Sigmoid colon (tissue), 4 donors: ENCODE data around the gene THOC1.

Experiments
- EP300 ChIP-seq, 4 donors: sonication (generic); formaldehyde crosslinking; IDR thresholded peaks; one replicate each; pipeline ENCODE4 v1.6.1; 2017; ENCODE audit warnings: antibody characterized with exemption in 4 of 4
- POLR2A ChIP-seq, 2 donors: fragments of 450-650 bp; IDR thresholded peaks; one replicate each; pipeline ENCODE4 v1.6.1; 2016; ENCODE audit warnings: antibody characterized with exemption in 2 of 2, mild to moderate bottlenecking in 2 of 2, moderate library complexity in 2 of 2
- POLR2AphosphoS5 ChIP-seq, 4 donors: sonication (generic); formaldehyde crosslinking; IDR thresholded peaks; one replicate each; pipeline ENCODE4 v1.6.1; 2017; ENCODE audit warnings: antibody characterized with exemption in 4 of 4
- TF ChIP-seq, protein P1 (sequence below), 4 experiments: fragments of 450-650 bp in 3 of 4; fragments of 200-600 bp in 1 of 4; IDR thresholded peaks; one replicate each; pipeline ENCODE4 v1.5.1; 2016 to 2019; ENCODE audit warnings: antibody characterized with exemption in 4 of 4, mild to moderate bottlenecking in 3 of 4, moderate library complexity in 2 of 4

DNA sequence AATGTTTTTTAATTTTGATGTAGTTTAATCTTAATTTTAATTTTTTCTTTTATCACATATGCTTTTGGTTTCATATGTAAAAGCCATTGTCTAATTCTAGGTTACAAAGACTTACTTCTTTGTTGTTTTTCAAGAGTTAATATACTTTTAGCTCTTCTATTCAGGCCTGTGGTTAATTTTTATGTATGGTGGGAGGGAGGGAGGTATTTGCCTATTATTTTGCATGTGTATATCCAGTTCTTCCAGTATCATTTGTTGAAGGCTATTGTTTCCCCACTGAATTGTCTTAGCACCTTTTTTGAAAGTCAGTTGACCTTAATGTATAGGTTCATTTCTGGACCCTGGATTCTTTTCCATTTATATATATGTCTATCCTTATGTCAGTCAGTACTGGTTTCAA, 86.1 kb downstream of the THOC1 start:
- no peak for TF ChIP-seq EP300 (IDR thresholded peaks at IDR 0.05)
- TF ChIP-seq, protein P1, sequence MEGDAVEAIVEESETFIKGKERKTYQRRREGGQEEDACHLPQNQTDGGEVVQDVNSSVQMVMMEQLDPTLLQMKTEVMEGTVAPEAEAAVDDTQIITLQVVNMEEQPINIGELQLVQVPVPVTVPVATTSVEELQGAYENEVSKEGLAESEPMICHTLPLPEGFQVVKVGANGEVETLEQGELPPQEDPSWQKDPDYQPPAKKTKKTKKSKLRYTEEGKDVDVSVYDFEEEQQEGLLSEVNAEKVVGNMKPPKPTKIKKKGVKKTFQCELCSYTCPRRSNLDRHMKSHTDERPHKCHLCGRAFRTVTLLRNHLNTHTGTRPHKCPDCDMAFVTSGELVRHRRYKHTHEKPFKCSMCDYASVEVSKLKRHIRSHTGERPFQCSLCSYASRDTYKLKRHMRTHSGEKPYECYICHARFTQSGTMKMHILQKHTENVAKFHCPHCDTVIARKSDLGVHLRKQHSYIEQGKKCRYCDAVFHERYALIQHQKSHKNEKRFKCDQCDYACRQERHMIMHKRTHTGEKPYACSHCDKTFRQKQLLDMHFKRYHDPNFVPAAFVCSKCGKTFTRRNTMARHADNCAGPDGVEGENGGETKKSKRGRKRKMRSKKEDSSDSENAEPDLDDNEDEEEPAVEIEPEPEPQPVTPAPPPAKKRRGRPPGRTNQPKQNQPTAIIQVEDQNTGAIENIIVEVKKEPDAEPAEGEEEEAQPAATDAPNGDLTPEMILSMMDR (IDR thresholded peaks at IDR 0.05), result no peak
- no peak for TF ChIP-seq POLR2A (IDR thresholded peaks at IDR 0.05)
- TF ChIP-seq POLR2AphosphoS5 (IDR thresholded peaks at IDR 0.05), result no peak
